ENCODE measurements around the gene PTPRN2. TPM values are rescaled to one million over a fixed set of nuclear protein-coding genes. Genes with fewer than 3 reads are reported as not detected.

PTPRN2 gene
- total and polyA plus RNA-seq, 2 donors (not counting 1 experiment from before 2014, with no cell fraction given): 0.54 to 1.2 TPM

GRCh38 chr7:157799076-157799685 is 788.4 kb downstream of the PTPRN2 start:
- Histone ChIP-seq H3K4me1 (ENCODE audit: control insufficient read depth, extremely low read depth, insufficient read depth, low read length) (no peaks in the 10 kb centered on the region), H4K20me1 (ENCODE audit: control insufficient read depth, extremely low read depth, insufficient read depth, low read length) (no peaks in the 10 kb centered on the region), H3K9ac (ENCODE audit: insufficient read depth, low read length) (no peak overlapping the region), H3K4me3 (replicated peaks in 1 of 4; ENCODE audit: control extremely low read depth in 1 of 4, insufficient read depth in 1 of 4, low read depth in 3 of 4, low read length in 4 of 4) (no peak overlapping the region), H3K9me3 (ENCODE audit: control insufficient read depth, insufficient read depth, low read depth, low read length) (no peaks in the 10 kb centered on the region), H2AFZ (ENCODE audit: low read length) (no peak overlapping the region), H3K27ac (ENCODE audit: insufficient read depth, low read length) (no peak overlapping the region), H3K36me3 (ENCODE audit: control insufficient read depth, insufficient read depth, low read length) (no peaks in the 10 kb centered on the region), H3K27me3 (ENCODE audit: control insufficient read depth, insufficient read depth, low read length) (no peaks in the 10 kb centered on the region), H3K79me2 (ENCODE audit: control insufficient read depth, insufficient read depth, low read length) (no peaks in the 10 kb centered on the region), H3K4me2 (ENCODE audit: extremely low read depth, insufficient read depth, low read length) (no peak overlapping the region)
- no peak for DNase-seq (ENCODE audit: low read depth in 2 of 2)
- TF ChIP-seq CTCF (conservative IDR thresholded peaks at IDR 0.05 in 1 of 2, IDR thresholded peaks at IDR 0.05 in 1 of 2; ENCODE audit: low read depth in 1 of 2, low read length in 2 of 2): no peak
- TF ChIP-seq EZH2 (IDR thresholded peaks at IDR 0.05; ENCODE audit: low read length, missing control alignments): no peak

- no peaks in the 10 kb centered on the region for H3K9me3 ChIP-seq (ENCODE audit: control insufficient read depth, insufficient read depth, low read depth, low read length)
These were observed 790.3 kb downstream of the PTPRN2 start for GRCh38 chr7:157797361-157797760.

GRCh38 chr7:157796846-157797245 is 790.8 kb downstream of the PTPRN2 start:
- Histone ChIP-seq H3K9me3 (ENCODE audit: control insufficient read depth, insufficient read depth, low read depth, low read length) (no peaks in the 10 kb centered on the region), H2AFZ (ENCODE audit: low read length) (no peak overlapping the region), H3K9ac (ENCODE audit: insufficient read depth, low read length) (no peak overlapping the region), H3K4me2 (ENCODE audit: extremely low read depth, insufficient read depth, low read length) (no peak overlapping the region), H3K4me1 (ENCODE audit: control insufficient read depth, extremely low read depth, insufficient read depth, low read length) (no peaks in the 10 kb centered on the region), H4K20me1 (ENCODE audit: control insufficient read depth, extremely low read depth, insufficient read depth, low read length) (no peaks in the 10 kb centered on the region), H3K4me3 (replicated peaks in 1 of 4; ENCODE audit: control extremely low read depth in 1 of 4, insufficient read depth in 1 of 4, low read depth in 3 of 4, low read length in 4 of 4) (no peak overlapping the region), H3K36me3 (ENCODE audit: control insufficient read depth, insufficient read depth, low read length) (no peaks in the 10 kb centered on the region), H3K79me2 (ENCODE audit: control insufficient read depth, insufficient read depth, low read length) (no peaks in the 10 kb centered on the region), H3K27me3 (ENCODE audit: control insufficient read depth, insufficient read depth, low read length) (no peaks in the 10 kb centered on the region), H3K27ac (ENCODE audit: insufficient read depth, low read length) (no peak overlapping the region)
- no peak for DNase-seq (ENCODE audit: low read depth in 2 of 2)
- TF ChIP-seq EZH2 (IDR thresholded peaks at IDR 0.05; ENCODE audit: low read length, missing control alignments) (no peak), CTCF (conservative IDR thresholded peaks at IDR 0.05 in 1 of 2, IDR thresholded peaks at IDR 0.05 in 1 of 2; ENCODE audit: low read depth in 1 of 2, low read length in 2 of 2) (no peak)

More at GRCh38 chr7:157797361-157797760, 790.3 kb downstream of the PTPRN2 start:
- H2AFZ ChIP-seq (ENCODE audit: low read length): no peak overlapping the region
- no peaks in the 10 kb centered on the region for H4K20me1 ChIP-seq (ENCODE audit: control insufficient read depth, extremely low read depth, insufficient read depth, low read length)
- no peak overlapping the region for H3K27ac ChIP-seq (ENCODE audit: insufficient read depth, low read length)
- TF ChIP-seq CTCF (conservative IDR thresholded peaks at IDR 0.05 in 1 of 2, IDR thresholded peaks at IDR 0.05 in 1 of 2; ENCODE audit: low read depth in 1 of 2, low read length in 2 of 2) (no peak), EZH2 (IDR thresholded peaks at IDR 0.05; ENCODE audit: low read length, missing control alignments) (no peak)
- no peak overlapping the region for H3K4me3 ChIP-seq (replicated peaks in 1 of 4; ENCODE audit: control extremely low read depth in 1 of 4, insufficient read depth in 1 of 4, low read depth in 3 of 4, low read length in 4 of 4)
- H3K36me3 ChIP-seq (ENCODE audit: control insufficient read depth, insufficient read depth, low read length): no peaks in the 10 kb centered on the region
- no peaks in the 10 kb centered on the region for H3K4me1 ChIP-seq (ENCODE audit: control insufficient read depth, extremely low read depth, insufficient read depth, low read length)
- no peak for DNase-seq (ENCODE audit: low read depth in 2 of 2)
- no peaks in the 10 kb centered on the region for H3K79me2 ChIP-seq (ENCODE audit: control insufficient read depth, insufficient read depth, low read length)
- no peaks in the 10 kb centered on the region for H3K27me3 ChIP-seq (ENCODE audit: control insufficient read depth, insufficient read depth, low read length)
- no peak overlapping the region for H3K9ac ChIP-seq (ENCODE audit: insufficient read depth, low read length)
- no peak overlapping the region for H3K4me2 ChIP-seq (ENCODE audit: extremely low read depth, insufficient read depth, low read length)

All from fibroblast of lung (primary cell).